Loucy (cell line): ENCODE data around the gene SIPA1L3.

ENCODE experiments used
- H2AFZ ChIP-seq: fragments of 200-600 bp; sonication (generic); 2 replicates; pipeline ENCODE4 v1.6.0; 2016; ENCODE audit warnings: antibody characterized with exemption, mild to moderate bottlenecking, low read length, moderate library complexity
- H3F3A ChIP-seq: fragments of 200-600 bp; 2 replicates; pipeline ENCODE4 v1.6.0; 2016; ENCODE audit warnings: antibody characterized with exemption, low read depth, mild to moderate bottlenecking
- H3K27me3 ChIP-seq: fragments of 200-600 bp; sonication (generic); 2 replicates; pipeline ENCODE4 v1.6.1; 2014; ENCODE audit warnings: low read length, mild to moderate bottlenecking; ENCODE audit not compliant: insufficient read depth, poor library complexity, severe bottlenecking
- H3K36me3 ChIP-seq: fragments of 200-600 bp; sonication (generic); 2 replicates; pipeline ENCODE4 v1.6.1; 2016; ENCODE audit warnings: low read length; ENCODE audit not compliant: insufficient read depth
- H3K4me1 ChIP-seq: fragments of 200-600 bp; sonication (generic); 2 replicates; pipeline ENCODE4 v1.5.1; 2014; ENCODE audit warnings: low read length, mild to moderate bottlenecking; ENCODE audit not compliant: insufficient read depth, poor library complexity, severe bottlenecking
- H3K4me2 ChIP-seq: fragments of 200-600 bp; sonication (generic); 2 replicates; pipeline ENCODE4 v1.6.0; 2014; ENCODE audit warnings: antibody characterized with exemption, low read length, low read depth, mild to moderate bottlenecking; ENCODE audit not compliant: poor library complexity, severe bottlenecking
- H3K4me3 ChIP-seq: fragments of 200-600 bp; sonication (generic); 2 replicates; pipeline ENCODE4 v1.5.1; 2014; ENCODE audit warnings: low read length, mild to moderate bottlenecking, mixed read lengths; ENCODE audit not compliant: poor library complexity, severe bottlenecking
- H3K79me2 ChIP-seq: fragments of 200-600 bp; sonication (generic); 2 replicates; pipeline ENCODE4 v1.6.1; 2014; ENCODE audit warnings: low read length; ENCODE audit not compliant: insufficient read depth
- H3K9ac ChIP-seq: fragments of 200-600 bp; sonication (generic); 2 replicates; pipeline ENCODE4 v1.6.0; 2014; ENCODE audit warnings: mild to moderate bottlenecking, low read depth, low read length, moderate library complexity; ENCODE audit not compliant: poor library complexity, severe bottlenecking
- H3K9me2 ChIP-seq: fragments of 200-600 bp; sonication (generic); replicated peaks from 2 replicates; pipeline ENCODE4 v1.6.1; 2016; ENCODE audit warnings: low read depth, low read length, mixed read lengths
- H3K9me3 ChIP-seq: fragments of 200-600 bp; sonication (generic); 2 replicates; pipeline ENCODE4 v1.6.1; 2014; ENCODE audit warnings: mild to moderate bottlenecking, antibody characterized with exemption, low read length, low read depth; ENCODE audit not compliant: insufficient read depth
- H4K20me1 ChIP-seq: fragments of 200-600 bp; sonication (generic); 2 replicates; pipeline ENCODE4 v1.6.0; 2014; ENCODE audit warnings: antibody characterized with exemption, low read length, mild to moderate bottlenecking; ENCODE audit not compliant: insufficient read depth, poor library complexity, severe bottlenecking
- CTCF ChIP-seq: fragments of 200-600 bp; sonication (generic); conservative IDR thresholded peaks from 2 replicates; pipeline ENCODE4 v1.5.1; 2014; ENCODE audit warnings: mild to moderate bottlenecking, antibody characterized with exemption, low read length
- EZH2phosphoT487 ChIP-seq: fragments of 200-600 bp; IDR thresholded peaks from 2 replicates; pipeline ENCODE4 v1.6.1; 2018; ENCODE audit warnings: antibody characterized with exemption, mild to moderate bottlenecking, moderate library complexity, borderline replicate concordance

The SIPA1L3 gene

GRCh38 chr19:37932985-37933936 lies 26.3 kb downstream of the SIPA1L3 start:
- Histone ChIP-seq H2AFZ (no peak overlapping the region), H3K4me2 (no peak overlapping the region), H3K9me3 (no peaks in the 10 kb centered on the region; the same call in 1 of the 2 replicates), H3K27me3 (no peaks in the 10 kb centered on the region), H3K4me3 (no peak overlapping the region), H3K4me1 (peaks cover 17% of the 10 kb centered on the region), H4K20me1 (peaks cover 3% of the 10 kb centered on the region), H3K9me2 (no peaks in the 10 kb centered on the region), H3K36me3 (no peaks in the 10 kb centered on the region), H3K79me2 (peaks cover 18% of the 10 kb centered on the region; the same call in 1 of the 2 replicates), H3K9ac (no peak overlapping the region), H3F3A (no peaks in the 10 kb centered on the region)
- TF ChIP-seq CTCF (no peak), EZH2phosphoT487 (no peak)

GRCh38 chr19:37933937-37934358 lies 26.9 kb downstream of the SIPA1L3 start:
- Histone ChIP-seq H3K4me2 (no peak overlapping the region), H3K9me3 (no peaks in the 10 kb centered on the region; the same call in 1 of the 2 replicates), H3K4me3 (no peak overlapping the region), H3F3A (no peaks in the 10 kb centered on the region), H3K9ac (no peak overlapping the region), H3K36me3 (no peaks in the 10 kb centered on the region), H3K4me1 (peaks cover 11% of the 10 kb centered on the region), H3K9me2 (no peaks in the 10 kb centered on the region), H3K79me2 (peaks cover 18% of the 10 kb centered on the region; the same call in 1 of the 2 replicates), H3K27me3 (no peaks in the 10 kb centered on the region), H2AFZ (no peak overlapping the region), H4K20me1 (peaks cover 1% of the 10 kb centered on the region)
- no peak for TF ChIP-seq CTCF
- TF ChIP-seq EZH2phosphoT487: no peak

DNA sequence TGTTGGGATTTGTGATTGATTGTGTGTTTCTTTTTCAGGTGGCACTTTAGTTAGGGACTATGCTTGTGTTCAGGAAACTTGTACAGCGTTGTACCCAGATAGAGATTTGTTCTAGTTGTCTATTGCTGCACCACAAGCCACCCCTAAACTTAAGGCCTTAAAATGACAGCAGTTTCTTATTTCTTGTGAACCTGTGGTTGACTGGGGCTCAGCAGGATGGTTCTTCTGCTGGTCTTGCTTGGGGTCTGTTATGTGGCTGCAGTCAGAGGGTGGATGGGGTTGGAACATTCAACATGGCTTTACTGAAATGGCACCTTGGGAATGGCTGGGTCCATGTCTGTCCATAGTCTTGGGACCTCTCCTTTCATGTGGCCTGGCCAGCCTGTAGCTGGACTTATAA lies 28.3 kb downstream of the SIPA1L3 start:
- Histone ChIP-seq H3F3A (no peaks in the 10 kb centered on the region), H3K9me2 (no peaks in the 10 kb centered on the region), H3K4me1 (peaks cover 10% of the 10 kb centered on the region), H3K36me3 (no peaks in the 10 kb centered on the region), H3K9me3 (no peaks in the 10 kb centered on the region; the same call in 1 of the 2 replicates), H3K4me2 (no peak overlapping the region), H3K9ac (no peak overlapping the region), H4K20me1 (no peaks in the 10 kb centered on the region), H3K4me3 (no peak overlapping the region), H3K79me2 (peaks cover 27% of the 10 kb centered on the region; the same call in 1 of the 2 replicates), H2AFZ (no peak overlapping the region), H3K27me3 (no peaks in the 10 kb centered on the region)
- TF ChIP-seq EZH2phosphoT487: no peak
- no peak for TF ChIP-seq CTCF
